Upper lobe of left lung (tissue), 4 donors: ENCODE measurements around the gene TATDN2.

Source experiments
- POLR2A ChIP-seq, 4 donors: fragments of 450-650 bp; IDR thresholded peaks; one replicate each; pipeline ENCODE4 v1.5.1; 2016 to 2017; ENCODE audit warnings: antibody characterized with exemption in 4 of 4, mild to moderate bottlenecking in 2 of 4
- POLR2AphosphoS5 ChIP-seq, 2 donors: sonication (generic); formaldehyde crosslinking; IDR thresholded peaks; one replicate each; pipeline ENCODE4 v1.5.1; 2017; ENCODE audit warnings: antibody characterized with exemption in 2 of 2
- TF ChIP-seq, protein P1 (sequence below), 6 experiments: fragments of 450-650 bp in 4 of 6; fragments of 200-600 bp in 2 of 6; sonication (generic) in 2 of 6; IDR thresholded peaks; one replicate each; pipeline ENCODE4 v1.5.1; 2016 to 2019; ENCODE audit warnings: antibody characterized with exemption in 6 of 6

DNA sequence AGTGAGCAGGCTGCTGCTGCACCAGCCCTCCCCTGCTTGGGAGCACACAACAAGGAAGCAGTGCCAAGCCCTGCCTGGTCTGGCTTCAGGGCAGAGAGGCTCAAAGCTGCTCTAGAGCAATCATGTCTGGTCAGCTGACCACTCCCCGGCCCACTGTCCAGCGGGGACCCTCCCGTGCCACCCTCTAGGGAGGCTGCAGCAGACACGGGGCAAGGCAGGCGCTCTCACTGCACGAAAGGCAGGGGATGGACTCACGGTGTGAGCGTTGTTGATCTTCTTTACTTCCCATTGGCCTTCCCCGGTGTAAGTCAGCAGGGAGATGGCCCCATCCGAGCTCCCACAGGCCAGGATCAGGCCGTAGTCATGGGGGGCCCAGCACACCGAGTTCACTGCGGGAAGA, 63.5 kb downstream of the TATDN2 start:
- TF ChIP-seq POLR2AphosphoS5 (IDR thresholded peaks at IDR 0.05) (no peak), POLR2A (IDR thresholded peaks at IDR 0.05) (no peak)
- TF ChIP-seq, protein P1, sequence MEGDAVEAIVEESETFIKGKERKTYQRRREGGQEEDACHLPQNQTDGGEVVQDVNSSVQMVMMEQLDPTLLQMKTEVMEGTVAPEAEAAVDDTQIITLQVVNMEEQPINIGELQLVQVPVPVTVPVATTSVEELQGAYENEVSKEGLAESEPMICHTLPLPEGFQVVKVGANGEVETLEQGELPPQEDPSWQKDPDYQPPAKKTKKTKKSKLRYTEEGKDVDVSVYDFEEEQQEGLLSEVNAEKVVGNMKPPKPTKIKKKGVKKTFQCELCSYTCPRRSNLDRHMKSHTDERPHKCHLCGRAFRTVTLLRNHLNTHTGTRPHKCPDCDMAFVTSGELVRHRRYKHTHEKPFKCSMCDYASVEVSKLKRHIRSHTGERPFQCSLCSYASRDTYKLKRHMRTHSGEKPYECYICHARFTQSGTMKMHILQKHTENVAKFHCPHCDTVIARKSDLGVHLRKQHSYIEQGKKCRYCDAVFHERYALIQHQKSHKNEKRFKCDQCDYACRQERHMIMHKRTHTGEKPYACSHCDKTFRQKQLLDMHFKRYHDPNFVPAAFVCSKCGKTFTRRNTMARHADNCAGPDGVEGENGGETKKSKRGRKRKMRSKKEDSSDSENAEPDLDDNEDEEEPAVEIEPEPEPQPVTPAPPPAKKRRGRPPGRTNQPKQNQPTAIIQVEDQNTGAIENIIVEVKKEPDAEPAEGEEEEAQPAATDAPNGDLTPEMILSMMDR (IDR thresholded peaks at IDR 0.05) = no peak
